ENCODE data around the gene USP22.

USP22 gene

GRCh38 chr17:21002309-21003006 is 40.4 kb downstream of the USP22 start:
- no peak for DNase-seq (ENCODE audit: low spot score)
- no peak for FAIRE-seq

- FAIRE-seq (no peak), DNase-seq (ENCODE audit: low spot score) (no peak)
Observed at GRCh38 chr17:21001813-21002221, 41.0 kb downstream of the USP22 start.

DNA sequence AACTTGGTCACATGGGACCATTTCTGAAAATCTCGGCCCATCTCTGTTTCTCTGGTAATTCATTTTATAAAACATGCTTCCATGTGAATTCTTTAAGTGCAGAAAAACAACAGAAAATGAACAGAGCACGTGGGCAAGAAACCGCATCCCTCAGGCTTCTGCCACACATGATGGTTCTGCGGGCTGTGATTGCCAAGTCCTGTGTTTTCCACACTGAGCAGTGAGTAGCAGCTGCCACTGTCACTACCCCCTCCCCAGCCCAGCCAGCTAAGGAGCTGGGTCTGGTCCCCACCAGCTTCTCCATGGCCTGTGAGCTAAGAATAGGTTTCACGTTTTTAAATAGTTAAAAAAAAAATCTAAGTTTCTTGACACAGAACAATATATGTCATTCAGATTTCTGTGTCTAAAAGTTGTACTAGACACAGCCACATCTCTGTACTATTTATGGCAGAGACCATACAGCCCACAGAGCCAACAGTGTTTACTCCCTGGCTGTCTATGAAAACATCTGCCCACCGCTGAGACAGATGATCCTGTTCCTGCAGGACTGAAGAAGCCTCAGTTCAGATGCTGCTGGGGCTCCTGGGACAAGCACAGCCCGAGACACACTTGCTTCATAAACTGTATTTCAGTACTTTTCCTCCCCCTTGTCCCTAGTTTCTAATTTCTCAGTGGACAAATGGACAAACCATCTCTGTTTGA is 41.5 kb downstream of the USP22 start:
- FAIRE-seq = no peak
- no peak for DNase-seq (ENCODE audit: low spot score)

DNA sequence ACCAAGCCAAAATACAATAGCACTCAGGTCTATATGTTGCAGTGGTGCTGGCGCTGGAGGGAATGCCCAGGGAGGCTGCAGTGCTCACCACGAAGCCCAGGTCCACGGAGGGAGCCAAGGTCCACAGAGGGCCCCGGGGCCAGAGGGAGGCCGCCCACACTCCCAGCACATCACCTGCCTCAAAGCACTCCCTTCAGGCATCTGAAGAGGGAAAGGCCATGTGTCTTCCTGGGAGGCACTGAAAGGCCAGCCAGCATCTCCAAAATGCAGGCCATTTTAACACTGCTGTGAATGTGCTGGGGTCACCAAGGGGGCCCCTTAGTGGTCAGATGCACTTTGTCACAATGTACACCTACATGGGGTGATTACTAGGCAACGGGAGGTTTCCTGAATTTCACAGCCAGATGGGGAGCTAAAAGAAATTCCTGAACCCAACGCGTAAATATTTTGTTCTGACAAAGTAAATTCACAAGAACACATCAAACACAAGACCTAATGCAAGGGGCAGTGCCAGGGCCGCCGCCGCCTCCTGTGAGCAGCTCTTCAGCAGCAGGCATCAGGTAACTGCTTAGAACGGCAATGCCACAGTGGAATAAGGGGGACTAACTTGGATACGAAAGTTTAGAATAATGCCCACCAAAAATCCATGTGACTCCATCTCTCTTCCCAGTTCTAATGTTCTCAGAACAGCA is 42.8 kb downstream of the USP22 start:
- no peak for DNase-seq (ENCODE audit: low spot score)
- no peak for FAIRE-seq

DNA sequence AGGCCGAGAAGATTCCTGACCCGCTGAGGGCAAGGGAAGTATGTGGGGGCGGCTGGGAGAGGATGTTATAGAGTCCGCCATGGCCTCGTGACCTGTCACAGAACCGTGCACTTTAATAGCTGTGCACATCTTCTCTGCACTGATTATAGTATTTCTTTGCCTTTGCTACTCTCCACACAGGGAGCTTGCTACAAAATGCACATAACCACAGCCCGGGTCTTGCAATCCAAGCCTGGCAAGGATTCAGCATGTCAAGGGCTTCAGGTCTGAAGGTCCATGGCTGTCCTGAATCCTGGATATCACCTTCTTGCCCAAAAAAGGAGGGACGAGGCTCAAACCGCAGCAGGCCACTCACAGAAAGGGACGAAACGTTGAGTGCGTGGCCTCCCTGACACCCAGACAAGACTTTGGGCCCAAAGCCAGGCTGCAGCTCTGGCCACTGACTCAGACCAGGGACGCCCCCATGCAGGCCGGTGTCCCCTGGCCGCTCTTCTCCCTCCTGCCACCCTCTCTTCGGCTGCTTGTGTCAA is 43.7 kb downstream of the USP22 start:
- DNase-seq (ENCODE audit: low spot score) (no peak), FAIRE-seq (no peak)

DNA sequence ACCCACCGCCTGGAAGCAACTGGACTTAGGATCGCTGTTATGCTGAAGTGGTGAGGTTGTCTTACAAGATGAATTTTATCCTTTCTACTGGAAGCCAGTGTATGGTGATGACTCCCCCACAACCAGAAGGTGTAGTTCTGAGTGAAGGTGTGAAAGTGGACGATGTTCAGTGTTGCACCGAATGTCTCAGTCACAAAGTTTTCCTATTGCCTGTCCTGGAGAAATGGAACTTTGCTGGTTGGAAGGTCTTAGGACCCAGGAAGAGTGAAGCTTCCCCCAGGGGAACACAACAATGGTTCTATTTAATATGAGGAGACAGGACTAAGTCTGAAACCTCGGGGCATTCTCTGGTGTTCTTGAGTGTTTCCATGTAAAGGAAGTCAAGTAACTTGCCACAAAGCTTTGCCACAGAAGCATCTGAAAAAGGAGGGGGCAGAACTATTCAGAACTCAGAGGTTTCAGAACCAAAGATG is 44.2 kb downstream of the USP22 start:
- FAIRE-seq = no peak
- no peak for DNase-seq (ENCODE audit: low spot score)

- DNase-seq (ENCODE audit: low spot score) (no peak), FAIRE-seq (no peak)
Observed at GRCh38 chr17:20997711-20998570, 44.9 kb downstream of the USP22 start.

GRCh38 chr17:20996724-20997615 is 45.8 kb downstream of the USP22 start:
- DNase-seq (ENCODE audit: low spot score) (no peak), FAIRE-seq (no peak)

GRCh38 chr17:20995873-20996723 is 46.7 kb downstream of the USP22 start:
- DNase-seq (ENCODE audit: low spot score) = no peak
- no peak for FAIRE-seq

DNA sequence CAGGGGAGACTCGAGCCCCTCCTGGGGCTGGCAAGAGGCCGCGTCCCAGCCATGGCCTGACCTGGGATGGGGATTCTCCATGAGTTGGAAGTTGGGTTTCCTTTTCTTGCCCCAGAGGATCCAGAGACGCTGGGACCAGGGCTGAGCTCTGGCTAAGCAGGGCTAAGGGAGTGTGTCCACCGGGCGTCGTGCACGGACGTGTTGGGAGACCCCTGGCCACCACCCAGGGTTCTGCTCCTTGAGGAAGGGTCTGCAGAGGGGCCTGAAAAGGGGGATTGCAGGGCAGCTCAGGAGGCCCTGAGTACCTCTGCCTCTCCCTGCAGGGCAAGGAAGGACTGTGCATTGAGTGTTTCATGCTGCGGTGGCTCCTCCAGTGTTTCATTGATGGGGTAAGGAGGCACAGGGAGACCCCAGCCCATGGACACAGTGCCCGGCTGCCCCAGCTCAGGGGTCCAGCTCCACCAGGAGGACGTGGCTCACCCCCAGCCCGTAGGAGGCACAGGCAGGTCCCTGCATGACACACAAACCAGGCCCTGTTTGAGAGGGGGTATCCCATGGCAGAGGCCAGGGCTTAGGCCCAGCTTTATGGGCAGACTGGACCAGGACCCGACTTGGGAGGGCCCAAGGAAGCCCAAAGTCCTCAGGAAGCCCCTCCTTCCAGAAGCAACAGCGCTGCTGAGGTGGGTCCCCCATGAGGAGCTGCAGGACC is 47.5 kb downstream of the USP22 start:
- DNase-seq (ENCODE audit: low spot score) (no peak), FAIRE-seq (no peak)

DNA sequence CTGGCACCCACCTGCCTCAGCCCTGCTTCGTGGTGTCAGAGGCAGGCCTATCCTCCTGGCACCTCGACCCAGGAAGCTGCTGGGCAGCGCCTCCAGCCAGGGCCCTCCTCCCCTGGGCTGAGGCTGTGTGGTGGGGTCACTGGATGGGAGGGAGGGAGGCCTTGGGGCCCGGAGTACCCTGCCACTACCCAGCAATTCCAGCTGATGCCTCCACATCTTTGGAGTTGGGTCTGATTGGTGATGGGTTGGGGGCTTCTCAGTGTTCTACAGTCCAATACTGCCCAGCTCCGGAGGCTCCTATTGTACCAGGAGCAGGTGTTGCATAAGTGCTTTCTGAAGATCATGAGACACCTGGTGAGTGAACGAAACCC is 48.0 kb downstream of the USP22 start:
- no peak for FAIRE-seq
- DNase-seq (ENCODE audit: low spot score) = no peak

DNA sequence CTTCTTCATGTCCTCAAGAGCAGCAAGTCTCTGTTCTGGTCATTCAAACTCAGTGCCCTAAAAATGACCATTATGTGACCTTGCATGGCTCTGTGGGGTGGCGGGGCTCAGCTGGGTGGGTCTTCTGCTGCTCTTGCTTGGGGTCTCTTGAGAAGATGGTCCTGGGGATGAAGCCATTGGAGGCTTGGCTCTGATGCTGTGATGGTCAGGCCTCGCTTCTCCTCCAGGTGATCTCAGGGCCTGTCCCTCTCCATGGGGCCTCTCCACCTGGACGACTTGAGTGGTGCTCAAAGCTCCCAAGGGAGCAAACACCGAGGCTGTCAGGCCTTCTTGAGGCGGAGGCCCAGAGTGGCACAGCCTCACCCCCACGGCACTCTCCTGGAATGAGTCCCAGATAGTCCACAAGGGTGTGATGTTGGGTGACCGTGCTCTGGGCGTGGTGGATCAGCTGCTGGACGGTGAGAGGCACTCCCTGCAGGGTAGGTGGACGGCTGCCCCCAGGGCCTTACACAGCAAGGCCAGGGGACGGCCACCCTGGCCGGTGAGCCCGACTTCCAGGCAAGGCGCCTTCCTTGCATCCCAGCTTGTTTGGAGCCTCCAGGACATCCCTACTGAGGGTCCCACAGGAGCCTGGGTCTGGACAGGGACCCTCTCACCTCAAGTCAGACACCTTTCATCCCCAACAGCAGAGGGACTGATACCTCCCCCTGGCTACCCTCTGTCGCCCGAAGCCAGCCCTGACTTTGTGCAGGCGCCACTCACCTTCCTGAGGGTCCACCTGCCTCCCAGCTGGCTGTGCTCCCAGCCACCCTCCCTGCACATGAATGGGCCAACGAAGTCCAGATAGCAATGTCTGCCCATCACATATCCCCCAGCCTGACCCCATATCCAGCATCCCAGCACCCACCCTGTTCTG is 48.7 kb downstream of the USP22 start:
- no peak for FAIRE-seq
- DNase-seq (ENCODE audit: low spot score) = no peak

- DNase-seq (ENCODE audit: low spot score) (peak; percentile 21), FAIRE-seq (no peak)
Observed at GRCh38 chr17:20992987-20993862, 49.6 kb downstream of the USP22 start.

GRCh38 chr17:20992416-20992815 is 50.4 kb downstream of the USP22 start:
- FAIRE-seq = no peak
- DNase-seq (ENCODE audit: low spot score) = no peak

- FAIRE-seq (no peak), DNase-seq (ENCODE audit: low spot score) (no peak)
Observed at GRCh38 chr17:20991276-20992037, 51.4 kb downstream of the USP22 start.
